SKM-1 (cell line): ENCODE results near the gene IL2RG.
A peak's percentile ranks its signal among the peaks of the same experiment; 100 is the strongest.

Experiments used
- DNase-seq: peaks from one replicate; lab custom pipeline; 2025; ENCODE audit not compliant: unreplicated experiment; lab: John Stamatoyannopoulos, UW

IL2RG gene

GRCh38 chrX:71081330-71082123, 29.9 kb downstream of the IL2RG start:
- DNase-seq: no peak

GRCh38 chrX:71070531-71070930, 40.8 kb downstream of the IL2RG start:
- DNase-seq: no peak

- DNase-seq: peak; percentile 72
Measured at GRCh38 chrX:71068044-71068918, 43.1 kb downstream of the IL2RG start, which contains the start of gene SNX12. Gene SNX12, minus strand, starts transcription at chrX:71068334. Its CDS starts 28 bp downstream, at chrX:71068306.

- DNase-seq: no peak
Measured at GRCh38 chrX:71067712-71068043, 43.7 kb downstream of the IL2RG start.

DNA sequence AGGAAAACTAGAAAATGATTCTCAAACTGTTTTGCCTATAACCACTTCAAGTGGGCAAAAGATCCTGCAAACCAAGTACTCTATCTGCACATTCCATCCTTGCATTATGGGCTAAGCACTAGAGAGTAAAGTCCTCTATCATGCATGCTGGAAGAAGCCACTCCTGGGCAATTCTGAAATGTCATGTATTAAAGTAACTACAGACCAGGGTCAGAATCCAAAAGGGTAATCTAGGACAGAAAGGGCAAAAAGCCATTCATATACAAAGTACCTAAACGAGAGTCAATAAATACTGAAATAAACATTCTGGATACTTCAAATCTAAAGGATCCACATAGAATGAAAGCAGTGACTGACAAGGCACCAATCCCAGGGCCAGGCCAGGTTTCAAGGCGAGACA, 44.3 kb downstream of the IL2RG start:
- no peak for DNase-seq

GRCh38 chrX:71060127-71060526, 51.2 kb downstream of the IL2RG start:
- no peak for DNase-seq

- DNase-seq: no peak
Measured at GRCh38 chrX:71057848-71058530, 53.4 kb downstream of the IL2RG start.
